ENCODE measurements around the gene C1orf21.

- no peak for TF ChIP-seq POLR2AphosphoS5 (IDR thresholded peaks at IDR 0.05; ENCODE audit: low read depth, low read length)
- TF ChIP-seq POLR2A (IDR thresholded peaks at IDR 0.05; ENCODE audit: low read depth, low read length), result no peak
- TF ChIP-seq SPI1 (IDR thresholded peaks at IDR 0.05; ENCODE audit: low read depth, low read length), result no peak
- no peak for TF ChIP-seq TAF1 (IDR thresholded peaks at IDR 0.05; ENCODE audit: low read depth, low read length)
These were observed 38.8 kb downstream of the C1orf21 start for GRCh38 chr1:184425449-184426277.

All from GM12891 (cell line).